K562 (cell line): ENCODE data around the gene HEMK1. TPM values are rescaled to one million over a fixed set of nuclear protein-coding genes. Genes with fewer than 3 reads are reported as not detected.

ENCODE experiments used
- ATAC-seq: fragments of 200-7000 bp; cut with Tn5 transposase; 3 replicates; pipeline ENCODE4 v1.9.1; 2020; ENCODE audit warnings: moderate library complexity
- BruUV-seq: library from RNA; stranded (reverse); fragments of 400-500 nt; replicated peaks from 2 replicates; lab custom pipeline; 2021; lab: Mats Ljungman, UMichigan
- CTCF ChIA-PET: fragments of 300-600 bp; formaldehyde crosslinking; extraction: SDS; loops from one replicate; lab custom pipeline; 2021; ENCODE audit warnings: low intra/inter-chr PET ratio; lab: Yijun Ruan, JAX
- POLR2A ChIA-PET: fragments of 300-600, 350-650 bp; sonication (Branson Sonifier 250); formaldehyde crosslinking; extraction: SDS; loops from one replicate; lab custom pipeline; 2021; ENCODE audit warnings: antibody characterized with exemption, inconsistent platforms; lab: Yijun Ruan, JAX
- DNase-seq, 4 experiments: peaks; one replicate each; pipeline versions ENCODE4 v3.0.0 to v3.0.0-alpha.2; 2011 to 2018; ENCODE audit warnings: low spot score in 3 of 4, mixed read lengths in 3 of 4; ENCODE audit errors: extremely low read depth in 1 of 4
- FAIRE-seq: peaks from 2 replicates; lab custom pipeline; 2011; peaks lifted over from hg19 to GRCh38; lab: Jason Lieb, UNC
- H2AFZ ChIP-seq: 2 replicates; pipeline ENCODE4 v1.6.0; 2011; ENCODE audit warnings: low read depth, low read length, control low read depth, inconsistent platforms
- H3K27ac ChIP-seq: fragments of 200-600 bp; 3 replicates; pipeline ENCODE4 v1.8.0; 2011; ENCODE audit warnings: low read depth, mild to moderate bottlenecking, control low read depth, inconsistent platforms, low read length, moderate library complexity, mixed read lengths; ENCODE audit errors: extremely low read depth
- H3K27me3 ChIP-seq, 2 experiments: fragments of 300-600 bp in 1 of 2; 2 replicates in 1 of 2; 3 replicates in 1 of 2; pipeline versions ENCODE4 v1.6.0 to v1.8.0; 2011; ENCODE audit warnings: inconsistent platforms in 2 of 2, low read length in 2 of 2, mild to moderate bottlenecking in 1 of 2, mixed read lengths in 1 of 2, moderate library complexity in 1 of 2; ENCODE audit not compliant: control insufficient read depth in 2 of 2, insufficient read depth in 2 of 2
- H3K36me3 ChIP-seq: fragments of 300-600 bp; 3 replicates; pipeline ENCODE4 v1.8.0; 2011; ENCODE audit warnings: mild to moderate bottlenecking, low read length, inconsistent platforms; ENCODE audit not compliant: control insufficient read depth, insufficient read depth
- H3K4me1 ChIP-seq, 2 experiments: fragments of 200-600 bp in 1 of 2; replicated peaks in 1 of 2; 2 replicates in 1 of 2; 3 replicates in 1 of 2; pipeline versions ENCODE4 v1.5.1 to v1.8.0; 2011; ENCODE audit warnings: inconsistent platforms in 2 of 2, low read length in 2 of 2, mild to moderate bottlenecking in 1 of 2, mixed read lengths in 1 of 2, moderate library complexity in 1 of 2; ENCODE audit not compliant: control insufficient read depth in 2 of 2, insufficient read depth in 2 of 2
- H3K4me2 ChIP-seq: 2 replicates; pipeline ENCODE4 v1.6.1; 2011; ENCODE audit warnings: low read length, control low read depth, inconsistent platforms, mixed read lengths; ENCODE audit not compliant: insufficient read depth
- H3K4me3 ChIP-seq: fragments of 200-600 bp; sonication (generic), shearing (Covaris generic); 2 replicates; pipeline ENCODE4 v1.5.1; 2016; ENCODE audit warnings: control low read depth, inconsistent platforms
- H3K79me2 ChIP-seq: fragments of 200-600 bp; 3 replicates; pipeline ENCODE4 v1.8.0; 2011; ENCODE audit warnings: low read length, inconsistent platforms; ENCODE audit not compliant: control insufficient read depth, insufficient read depth
- H3K9ac ChIP-seq, 2 experiments: 2 replicates each; pipeline versions ENCODE4 v1.6.0 to v1.6.1; 2011; ENCODE audit warnings: low read depth in 2 of 2, low read length in 2 of 2, control low read depth in 1 of 2, inconsistent platforms in 1 of 2, mild to moderate bottlenecking in 1 of 2, mixed read lengths in 1 of 2; ENCODE audit not compliant: insufficient read depth in 1 of 2
- H3K9me1 ChIP-seq: one replicate; pipeline ENCODE4 v1.6.0; 2011; ENCODE audit warnings: inconsistent platforms, mild to moderate bottlenecking, low read length, moderate library complexity; ENCODE audit not compliant: control insufficient read depth, insufficient read depth
- H3K9me3 ChIP-seq: replicated peaks from 2 replicates; pipeline ENCODE4 v1.5.1; 2011; ENCODE audit warnings: low read depth, low read length, inconsistent platforms; ENCODE audit not compliant: control insufficient read depth, insufficient read depth
- H4K20me1 ChIP-seq: replicated peaks from 2 replicates; pipeline ENCODE4 v1.6.1; 2011; ENCODE audit warnings: low read length, inconsistent platforms, mixed read lengths; ENCODE audit not compliant: control insufficient read depth, insufficient read depth
- CTCF ChIP-seq, 3 experiments: IDR thresholded peaks in 2 of 3; conservative IDR thresholded peaks in 1 of 3; 2 replicates each; pipeline ENCODE4 v1.5.1; 2011 to 2012; ENCODE audit warnings: low read length in 3 of 3, mild to moderate bottlenecking in 3 of 3, control low read depth in 2 of 3, improper control_type of control experiment in 1 of 3, inconsistent platforms in 1 of 3, low read depth in 1 of 3, mixed read lengths in 1 of 3, moderate library complexity in 1 of 3; ENCODE audit not compliant: insufficient read depth in 2 of 3
- RAD21 ChIP-seq, 2 experiments: fragments of 250-450 bp in 1 of 2; fragments of 450-650 bp in 1 of 2; sonication (Bioruptor Pico) in 1 of 2; formaldehyde crosslinking in 1 of 2; IDR thresholded peaks in 1 of 2; conservative IDR thresholded peaks in 1 of 2; 2 replicates each; pipeline versions ENCODE4 v1.4.0 to v1.8.0; 2020 to 2022; ENCODE audit warnings: mild to moderate bottlenecking in 2 of 2, moderate library complexity in 1 of 2
- REST ChIP-seq, 2 experiments: fragments of 450-650 bp; formaldehyde crosslinking in 1 of 2; IDR thresholded peaks; 2 replicates each; pipeline versions ENCODE4 v1.4.0 to v1.6.1; 2014 to 2020; ENCODE audit warnings: mild to moderate bottlenecking in 2 of 2, borderline replicate concordance in 1 of 2, low read depth in 1 of 2
- SMC3 ChIP-seq: conservative IDR thresholded peaks from 2 replicates; pipeline ENCODE4 v1.6.1; 2011; ENCODE audit warnings: low read depth, low read length, improper control_type of control experiment; ENCODE audit not compliant: insufficient read depth
- STAG1 ChIP-seq: sonication (generic); formaldehyde crosslinking; IDR thresholded peaks from 2 replicates; pipeline ENCODE4 v1.5.0; 2020; ENCODE audit warnings: missing genetic modification reagents, borderline replicate concordance
- ZBTB7A ChIP-seq: IDR thresholded peaks from 2 replicates; pipeline ENCODE4 v1.6.1; 2011; ENCODE audit warnings: low read depth, mild to moderate bottlenecking, low read length, moderate library complexity, borderline replicate concordance; ENCODE audit not compliant: control insufficient read depth
- ZNF175 ChIP-seq: fragments of 200-800 bp; sonication (Bioruptor generic); IDR thresholded peaks from 2 replicates; pipeline ENCODE4 v1.6.1; 2016; ENCODE audit warnings: low read depth, mild to moderate bottlenecking, missing genetic modification characterization, missing compliant biosample characterization
- ZNF24 ChIP-seq: fragments of 450-650 bp; IDR thresholded peaks from 2 replicates; pipeline ENCODE4 v1.6.1; 2016
- ZNF324 ChIP-seq: fragments of 250-450 bp; sonication (Bioruptor Pico); IDR thresholded peaks from 2 replicates; pipeline ENCODE4 v1.4.0; 2020; ENCODE audit warnings: mild to moderate bottlenecking
- WGBS: fragments of 100-300 bp; shearing (Covaris generic); methylation state at CpG from one replicate; pipeline ENCODE4 v1.1.6; 2016; ENCODE audit warnings: low coverage, mixed read lengths; ENCODE audit not compliant: insufficient coverage; ENCODE audit errors: missing lambda C conversion rate; 5-methylcytosine and 5-hydroxymethylcytosine counted together
- in situ Hi-C: fragments of 300-500 bp; cut with MboI; formaldehyde crosslinking; loops from 4 replicates; pipeline ENCODE4 v1.15.0; 2018; ENCODE audit warnings: inconsistent platforms, mixed read lengths
- intact Hi-C: fragments of 100-400 bp; cut with micrococcal nuclease; formaldehyde crosslinking; loops from 2 replicates; pipeline ENCODE4 v1.14.2; 2022
- polyA plus RNA-seq, 8 experiments: library from polyadenylated mRNA; depleted of rRNA in 4 of 8; stranded (reverse) in 5 of 8; unstranded in 3 of 8; fragments of >200 nt; fragmentation: Nextera tagmentation in 2 of 8; fragmentation: Illumina TruSeq in 1 of 8; extraction: Ambion mirVana in 2 of 8; extraction: Trizol in 1 of 8; gene quantifications; 2 replicates each; pipeline versions ENCODE4 v1.2.1 to v1.2.3, GENCODE V29; 2011 to 2014; ENCODE audit warnings: inconsistent platforms in 1 of 8, missing spikeins in 1 of 8
- total RNA-seq, 7 experiments: library from RNA; depleted of rRNA in 6 of 7; stranded (reverse); fragments of >200 nt in 6 of 7; fragmentation: Illumina TruSeq in 2 of 7; extraction: Trizol in 2 of 7; gene quantifications; 2 replicates each; pipeline versions ENCODE4 v1.2.1 to v1.2.3, GENCODE V29; 2011 to 2021; ENCODE audit warnings: low replicate concordance in 1 of 7

The HEMK1 gene
- total and polyA plus RNA-seq, 9 of the 15 experiments (the other 6 are each of a cell fraction or from before 2014, with no cell fraction given) = 2.0 to 16.8 (median 11.4) TPM

GRCh38 chr3:50550079-50550736 lies 19.1 kb upstream of the HEMK1 start:
- no peaks in the 10 kb centered on the region for H3K9me3 ChIP-seq
- no peaks in the 10 kb centered on the region for H3K79me2 ChIP-seq
- intact Hi-C loops = no loop called here
- H3K4me2 ChIP-seq = no peak overlapping the region
- no peaks in the 10 kb centered on the region for H3K36me3 ChIP-seq
- H3K27me3 ChIP-seq = no peaks in the 10 kb centered on the region
- H4K20me1 ChIP-seq = no peaks in the 10 kb centered on the region
- no peak overlapping the region for H2AFZ ChIP-seq
- peaks cover 0 to 6% of the 10 kb centered on the region in 2 experiments; a peak in 2 of 5 replicates for H3K4me1 ChIP-seq
- FAIRE-seq = peak; percentile 77
- H3K9me1 ChIP-seq = no peaks in the 10 kb centered on the region
- H3K9ac ChIP-seq = peak overlapping the region in 1 of 2 experiments; percentile 74; a peak in 2 of 4 replicates
- POLR2A ChIA-PET = no interaction called here
- in situ Hi-C loops = no loop called here
- TF ChIP-seq ZNF24 = no peak
- TF ChIP-seq ZNF324 = no peak
- peak; percentile 69 to 80 (median 74) for TF ChIP-seq CTCF (IDR thresholded peaks at IDR 0.05 in 2 of 3, conservative IDR thresholded peaks at IDR 0.05 in 1 of 3; ENCODE audit: insufficient read depth in 2 of 3, low read depth in 1 of 3, low read length in 3 of 3)
- peak; percentile 53; the same call in 1 of the 2 replicates for TF ChIP-seq REST (IDR thresholded peaks at IDR 0.05; ENCODE audit: borderline replicate concordance)
- no peak for TF ChIP-seq REST (CRISPR knock-in tag; IDR thresholded peaks at IDR 0.05; ENCODE audit: low read depth)
- TF ChIP-seq ZNF175 (CRISPR knock-in tag) = no peak
- peak; percentile 75 for TF ChIP-seq SMC3
- peak; percentile 55; the same call in 1 of the 2 replicates for TF ChIP-seq STAG1 (CRISPR knock-in tag)
- TF ChIP-seq RAD21 (CRISPR knock-in tag; conservative IDR thresholded peaks at IDR 0.05 in 1 of 2, IDR thresholded peaks at IDR 0.05 in 1 of 2) = peak; percentile 57 to 70
- peak; percentile 55 for TF ChIP-seq ZBTB7A
- TF ChIP-seq, all 486 proteins: peak for 6
- peak; percentile 66 to 69 (median 68) for DNase-seq
- peak; percentile 90 for ATAC-seq
- no peak overlapping the region for H3K27ac ChIP-seq
- no peak overlapping the region for H3K4me3 ChIP-seq
- CTCF ChIA-PET = interaction anchor here (0.9 to 2.2 kb wide), 4 partner anchors 31 to 203 kb away, joined by 3 to 11 read pairs (median 7); no protein-coding TSS in a partner anchor
- BruUV-seq = no TSS peak
- WGBS = 15% methylated on average over 11 of the region's 13 CpGs
